Heart left ventricle (tissue), 16 donors: ENCODE results near the gene TEN1. TPM values are rescaled to one million over a fixed set of nuclear protein-coding genes. Genes with fewer than 3 reads are reported as not detected.

Source experiments
- ATAC-seq, 4 donors: fragments of 200-7000 bp; cut with Tn5 transposase; one replicate each; pipeline ENCODE4 v1.9.1; 2020 to 2022; ENCODE audit warnings: moderate library complexity in 4 of 4, mild to moderate bottlenecking in 3 of 4, moderate number of reproducible peaks in 1 of 4
- DNase-seq, 5 donors: peaks; one replicate each; pipeline ENCODE4 v3.0.0-alpha.2; 2020
- H3K27ac ChIP-seq, 12 donors: fragments of 200-600 bp; sonication (generic) in 4 of 12; one replicate each; pipeline versions ENCODE4 v1.5.0 to v1.8.0; 2016 to 2022; ENCODE audit warnings: mild to moderate bottlenecking in 2 of 12
- H3K27me3 ChIP-seq, 9 donors: fragments of 200-600 bp; sonication (generic) in 2 of 9; one replicate each; pipeline versions ENCODE4 v1.5.1 to v1.8.0; 2016 to 2022; ENCODE audit warnings: mild to moderate bottlenecking in 3 of 9
- H3K36me3 ChIP-seq, 9 donors: fragments of 200-600 bp; sonication (generic) in 2 of 9; one replicate each; pipeline versions ENCODE4 v1.5.0 to v1.8.0; 2018 to 2022; ENCODE audit warnings: mild to moderate bottlenecking in 2 of 9
- H3K4me1 ChIP-seq, 12 donors: fragments of 200-600 bp; sonication (generic) in 4 of 12; one replicate each; pipeline versions ENCODE4 v1.5.0 to v1.8.0; 2016 to 2022; ENCODE audit warnings: mild to moderate bottlenecking in 3 of 12
- H3K4me3 ChIP-seq, 12 donors: fragments of 200-600 bp; sonication (generic) in 4 of 12; one replicate each; pipeline versions ENCODE4 v1.5.0 to v1.8.0; 2017 to 2022; ENCODE audit warnings: mild to moderate bottlenecking in 9 of 12, moderate library complexity in 4 of 12
- H3K9me3 ChIP-seq, 12 donors: fragments of 200-600 bp; sonication (generic) in 4 of 12; one replicate each; pipeline versions ENCODE4 v1.5.0 to v1.8.0; 2016 to 2022; ENCODE audit warnings: mild to moderate bottlenecking in 1 of 12
- POLR2A ChIP-seq, 2 donors: fragments of 450-650 bp; IDR thresholded peaks; one replicate each; pipeline ENCODE4 v1.6.1; 2017; ENCODE audit warnings: antibody characterized with exemption in 2 of 2, mild to moderate bottlenecking in 2 of 2, moderate library complexity in 2 of 2
- WGBS, 4 donors: extraction: QIAGEN DNeasy Blood & Tissue Kit in 2 of 4; methylation state at CpG; one replicate each; pipeline versions ENCODE4 v1.1.5 to v1.1.7; 2013 to 2018; 5-methylcytosine and 5-hydroxymethylcytosine counted together
- intact Hi-C, 10 donors: fragments of 100-400 bp; cut with DNase I; formaldehyde crosslinking; loops; one replicate each; pipeline versions ENCODE4 v1.11.1 to v1.14.2; 2022
- polyA plus RNA-seq, 2 donors: library from polyadenylated mRNA; stranded (reverse); fragments of 200-250 nt; gene quantifications; one replicate each; pipeline ENCODE4 v1.2.3, GENCODE V29; 2013
- total RNA-seq, 9 donors: library from RNA; depleted of rRNA in 2 of 9; stranded (reverse); fragments of >200 nt in 2 of 9; fragmentation: NEBNext Ultra II Directional in 3 of 9; extraction: Animal tissue kit (Norgen Biotek cat#: 25700) in 3 of 9; gene quantifications; one replicate each; pipeline versions ENCODE4 v1.1.0 to v1.2.4, GENCODE V29; 2016 to 2023
- TF ChIP-seq, protein P1 (sequence below), 12 donors: fragments of 200-600 bp; sonication (generic) in 4 of 12; IDR thresholded peaks; one replicate each; pipeline versions ENCODE4 v1.5.0 to v1.8.0; 2018 to 2022; ENCODE audit warnings: antibody characterized with exemption in 12 of 12, mild to moderate bottlenecking in 5 of 12
- donor health status: ischemic (EF 13 %, LVEDD 7.1; RV severe dilation, severe dysfunction).
- donor health status: healthy with polysubstance abuse.
- donor health status: DM: no; HTN: yes; CAD: no.
- donor health status: DM: no; HTN: no; CAD: no.
- donor health status: ischemic (EF 25% LVEDD 6.9; RV normal size, moderate dysfunction).
- donor health status: ischemic (EF 25% LVEDD 5.7; RV mildly dilated, moderate dysfunction).
- donor health status: healthy.
- donor health status: DM: yes; HTN: yes; CAD: no.
- donor health status: ischemic (EF 35%, LVEDD 5.7; RV mildly dilated, moderate dysfunction).
- donor health status: nonischemic (EF 11% LVEDD 7.7; RV severe dilation, severe dysfunction).
- donor health status: DM: yes; HTN: yes; CAD: no.
- donor health status: PGD.
- donor health status: ischemic (EF 29% LVEDD 5.4; RV normal size, mild dysfunction).
- donor health status: nonischemic (EF 23%, LVEDD 6.1; RV moderate dilation, normal function).

TEN1 gene
- total and polyA plus RNA-seq, 11 donors: 3.3 to 22.1 (median 8.7) TPM

- no peak for ATAC-seq
Measured at GRCh38 chr17:76003915-76004314, 24.9 kb downstream of the TEN1 start.

DNA sequence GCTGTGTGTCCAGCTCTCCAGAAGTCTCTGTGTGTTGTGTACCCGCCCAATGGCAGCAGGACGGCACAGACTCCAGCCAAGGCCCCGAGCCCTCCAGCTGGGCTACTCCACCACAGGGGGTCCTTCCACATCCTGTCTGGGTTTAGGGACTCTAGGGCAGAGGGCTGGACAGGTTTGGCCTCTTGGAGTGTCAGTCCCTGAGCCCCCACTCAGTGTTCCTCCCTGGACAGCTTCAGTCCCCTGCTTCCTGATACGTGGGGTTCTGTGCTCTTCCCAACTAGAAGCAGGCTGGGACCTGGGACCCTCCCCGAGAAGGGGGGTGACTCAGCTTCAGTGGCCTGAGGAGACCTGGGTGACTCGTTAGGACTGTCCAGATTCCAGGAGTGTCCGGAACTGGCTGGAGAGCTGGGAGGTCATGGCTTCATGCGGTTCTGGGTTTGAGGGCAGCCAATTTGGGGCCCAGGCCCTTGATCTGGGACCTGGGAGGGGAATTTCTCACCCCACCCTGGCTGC lies 25.8 kb downstream of the TEN1 start:
- Histone ChIP-seq H3K4me1 (peaks cover 0 to 7% (median 0%) of the 10 kb centered on the region in 12 donors), H3K4me3 (no peak overlapping the region), H3K36me3 (peaks cover 0 to 20% (median 0%) of the 10 kb centered on the region in 9 donors), H3K27ac (peak overlapping the region in 2 of 12 donors; percentile 17 to 19), H3K9me3 (no peaks in the 10 kb centered on the region), H3K27me3 (no peaks in the 10 kb centered on the region)
- peak in 1 of 4 donors; percentile 20 for ATAC-seq
- intact Hi-C loops: loop anchor here in 9 of 10 donors (1.0 to 2.0 kb wide), 4 partner anchors 98 to 241 kb away; partner anchors contain the start of gene MRPL38 (in 2 of the 9)
- no peak for DNase-seq
- TF ChIP-seq, protein P1, sequence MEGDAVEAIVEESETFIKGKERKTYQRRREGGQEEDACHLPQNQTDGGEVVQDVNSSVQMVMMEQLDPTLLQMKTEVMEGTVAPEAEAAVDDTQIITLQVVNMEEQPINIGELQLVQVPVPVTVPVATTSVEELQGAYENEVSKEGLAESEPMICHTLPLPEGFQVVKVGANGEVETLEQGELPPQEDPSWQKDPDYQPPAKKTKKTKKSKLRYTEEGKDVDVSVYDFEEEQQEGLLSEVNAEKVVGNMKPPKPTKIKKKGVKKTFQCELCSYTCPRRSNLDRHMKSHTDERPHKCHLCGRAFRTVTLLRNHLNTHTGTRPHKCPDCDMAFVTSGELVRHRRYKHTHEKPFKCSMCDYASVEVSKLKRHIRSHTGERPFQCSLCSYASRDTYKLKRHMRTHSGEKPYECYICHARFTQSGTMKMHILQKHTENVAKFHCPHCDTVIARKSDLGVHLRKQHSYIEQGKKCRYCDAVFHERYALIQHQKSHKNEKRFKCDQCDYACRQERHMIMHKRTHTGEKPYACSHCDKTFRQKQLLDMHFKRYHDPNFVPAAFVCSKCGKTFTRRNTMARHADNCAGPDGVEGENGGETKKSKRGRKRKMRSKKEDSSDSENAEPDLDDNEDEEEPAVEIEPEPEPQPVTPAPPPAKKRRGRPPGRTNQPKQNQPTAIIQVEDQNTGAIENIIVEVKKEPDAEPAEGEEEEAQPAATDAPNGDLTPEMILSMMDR (IDR thresholded peaks at IDR 0.05): no peak
- no peak for TF ChIP-seq POLR2A (IDR thresholded peaks at IDR 0.05)
- 72 to 81% (median 79%) methylated on average over 7 to 8 of the region's 8 CpGs for WGBS, 4 donors

More at GRCh38 chr17:76003915-76004314, 24.9 kb downstream of the TEN1 start:
- 72 to 85% (median 79%) methylated on average over 6 of the region's 6 CpGs for WGBS, 4 donors
- DNase-seq: no peak
- intact Hi-C loops: loop anchor here in 5 of 10 donors (2.0 kb wide), 3 partner anchors 95 to 99 kb away; partner anchors contain the start of gene MRPL38 (in 2 of the 5)
- TF ChIP-seq POLR2A (IDR thresholded peaks at IDR 0.05): no peak
- TF ChIP-seq, protein P1 (IDR thresholded peaks at IDR 0.05): no peak
- Histone ChIP-seq H3K4me3 (no peak overlapping the region), H3K27me3 (no peaks in the 10 kb centered on the region), H3K27ac (no peak overlapping the region), H3K36me3 (peaks cover 0 to 20% (median 0%) of the 10 kb centered on the region in 9 donors), H3K9me3 (no peaks in the 10 kb centered on the region), H3K4me1 (peaks cover 0 to 7% (median 0%) of the 10 kb centered on the region in 12 donors)

DNA sequence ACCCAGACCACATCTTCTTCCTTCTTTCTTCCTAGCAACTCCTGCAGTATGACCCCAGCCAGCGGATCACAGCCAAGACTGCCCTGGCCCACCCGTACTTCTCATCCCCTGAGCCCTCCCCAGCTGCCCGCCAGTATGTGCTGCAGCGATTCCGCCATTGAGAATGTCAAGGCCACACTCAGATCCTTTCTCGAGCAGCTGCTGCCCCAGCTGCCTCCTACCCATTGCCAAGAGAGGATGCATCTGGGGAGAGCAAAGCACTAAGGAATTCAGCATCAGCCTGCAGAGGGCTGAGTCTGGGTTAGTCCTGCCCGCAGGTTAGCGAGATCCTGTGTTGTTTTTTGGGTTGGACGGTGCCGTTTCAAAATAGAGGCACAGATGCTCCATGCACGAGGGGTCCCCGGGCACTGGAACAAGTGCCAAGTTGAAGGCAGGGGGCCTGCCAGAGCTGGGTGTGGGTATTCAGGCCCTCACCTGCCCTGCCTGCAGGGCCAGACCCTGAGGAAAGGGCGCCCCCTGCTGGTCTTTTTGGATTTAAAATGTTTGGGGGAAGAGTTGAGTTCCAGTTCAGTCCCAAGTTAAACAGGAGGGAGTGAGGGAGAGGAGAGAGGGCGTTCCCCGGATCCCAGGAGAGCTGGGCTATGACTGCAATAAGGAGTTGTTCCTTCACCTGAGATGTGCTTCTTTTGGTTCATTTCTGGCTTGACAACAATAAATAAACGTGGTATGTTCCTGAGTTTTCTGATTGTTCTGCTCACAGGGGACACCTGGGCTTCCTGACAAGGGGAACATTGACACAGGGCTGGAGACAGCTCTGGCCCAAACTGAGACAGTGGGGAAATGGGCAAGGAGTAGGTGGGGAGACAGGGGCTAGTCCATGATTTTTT lies 26.5 kb downstream of the TEN1 start:
- peaks cover 0 to 7% (median 0%) of the 10 kb centered on the region in 12 donors for H3K4me1 ChIP-seq
- H3K36me3 ChIP-seq: peaks cover 0 to 16% (median 0%) of the 10 kb centered on the region in 9 donors
- DNase-seq (peak; percentile 71 to 83 (median 76)), ATAC-seq (peak; percentile 41 to 78 (median 63))
- no peaks in the 10 kb centered on the region for H3K9me3 ChIP-seq
- no peaks in the 10 kb centered on the region for H3K27me3 ChIP-seq
- WGBS, 4 donors: 50 to 57% (median 54%) methylated on average over 11 to 16 of the region's 16 CpGs
- no peak overlapping the region for H3K4me3 ChIP-seq
- intact Hi-C loops: loop anchor here in 9 of 10 donors (1.0 to 2.0 kb wide), 4 partner anchors 99 to 241 kb away; partner anchors contain the start of gene MRPL38 (in 2 of the 9)
- no peak for TF ChIP-seq POLR2A (IDR thresholded peaks at IDR 0.05)
- TF ChIP-seq, protein P1 (IDR thresholded peaks at IDR 0.05): peak; percentile 48 to 81 (median 72)
- H3K27ac ChIP-seq: peak overlapping the region in 1 of 12 donors; percentile 17
